ENCODE results near the gene PIK3AP1.

PIK3AP1 gene

DNA sequence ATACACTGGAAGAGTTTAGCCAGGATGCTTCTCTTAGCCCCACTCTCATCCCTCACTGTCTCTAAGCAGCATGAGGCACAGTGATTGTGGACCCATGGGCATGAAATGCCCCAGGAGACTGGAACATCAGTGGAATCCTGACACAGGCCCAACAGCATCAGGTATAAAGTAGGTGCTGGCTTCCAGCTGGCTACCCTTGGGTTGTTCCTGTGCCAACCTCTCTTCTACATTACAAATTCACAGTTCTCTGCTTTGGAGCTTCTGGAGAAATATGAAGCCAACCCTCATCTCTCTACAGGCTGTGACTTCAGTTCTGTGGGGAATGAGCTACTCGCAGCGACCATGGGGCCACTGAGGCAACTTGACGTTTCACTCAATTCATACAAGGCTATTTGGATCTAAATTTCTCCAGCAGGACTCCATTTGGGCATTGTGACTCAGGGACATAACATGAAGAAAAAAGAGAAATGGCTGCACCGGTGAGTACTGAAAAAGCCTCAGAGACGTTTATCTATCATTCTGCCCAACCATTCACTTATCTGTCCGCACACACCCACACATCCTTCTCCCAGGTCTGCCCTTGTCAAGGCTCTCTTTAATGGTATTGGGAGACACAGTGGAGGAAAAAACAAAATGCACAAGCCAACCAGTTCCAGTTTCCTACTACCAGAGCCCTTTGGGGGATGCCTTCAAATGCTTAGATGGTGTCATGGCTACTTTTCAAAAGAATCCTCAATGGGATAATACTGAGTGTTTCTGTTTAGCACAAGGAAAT lies 98.1 kb downstream of the PIK3AP1 start:
- H3K4me3 ChIP-seq (ENCODE audit: low read length) = no peak overlapping the region
- DNase-seq (ENCODE audit: low read depth) = no peak
- no peak for TF ChIP-seq CTCF (IDR thresholded peaks at IDR 0.05; ENCODE audit: insufficient read depth, low read depth, low read length, missing control alignments)

- TF ChIP-seq CTCF (IDR thresholded peaks at IDR 0.05; ENCODE audit: insufficient read depth, low read depth, low read length, missing control alignments) = no peak
- no peak overlapping the region for H3K4me3 ChIP-seq (ENCODE audit: low read length)
- DNase-seq (ENCODE audit: low read depth) = peak; percentile 13
Observed at GRCh38 chr10:96619796-96620773, 100.2 kb downstream of the PIK3AP1 start.

GRCh38 chr10:96619120-96619519 lies 101.2 kb downstream of the PIK3AP1 start:
- DNase-seq (ENCODE audit: low read depth) = no peak
- H3K4me3 ChIP-seq (ENCODE audit: low read length) = no peak overlapping the region
- TF ChIP-seq CTCF (IDR thresholded peaks at IDR 0.05; ENCODE audit: insufficient read depth, low read depth, low read length, missing control alignments) = no peak

DNA sequence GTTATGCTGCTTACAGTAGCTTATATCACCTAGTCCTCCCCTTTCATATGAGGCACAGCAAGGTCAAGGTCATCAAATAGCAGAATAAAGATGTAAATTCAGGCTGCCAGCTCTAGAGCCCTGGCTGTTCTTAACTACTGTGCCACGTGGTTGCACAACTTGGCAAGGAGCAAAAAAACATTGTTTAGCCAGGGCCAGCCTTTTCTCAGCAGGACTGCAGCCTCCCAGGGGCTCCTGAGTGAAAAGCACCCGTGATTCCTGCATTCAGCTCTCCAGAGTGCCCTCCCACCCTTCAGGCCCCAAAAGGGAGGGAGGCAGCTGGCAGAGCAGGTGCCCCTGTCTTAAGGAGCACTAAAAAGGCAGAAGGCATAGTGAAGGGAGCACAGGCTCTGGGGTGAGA lies 101.7 kb downstream of the PIK3AP1 start:
- no peak for DNase-seq (ENCODE audit: low read depth)
- no peak for TF ChIP-seq CTCF (IDR thresholded peaks at IDR 0.05; ENCODE audit: insufficient read depth, low read depth, low read length, missing control alignments)
- H3K4me3 ChIP-seq (ENCODE audit: low read length) = no peak overlapping the region

DNA sequence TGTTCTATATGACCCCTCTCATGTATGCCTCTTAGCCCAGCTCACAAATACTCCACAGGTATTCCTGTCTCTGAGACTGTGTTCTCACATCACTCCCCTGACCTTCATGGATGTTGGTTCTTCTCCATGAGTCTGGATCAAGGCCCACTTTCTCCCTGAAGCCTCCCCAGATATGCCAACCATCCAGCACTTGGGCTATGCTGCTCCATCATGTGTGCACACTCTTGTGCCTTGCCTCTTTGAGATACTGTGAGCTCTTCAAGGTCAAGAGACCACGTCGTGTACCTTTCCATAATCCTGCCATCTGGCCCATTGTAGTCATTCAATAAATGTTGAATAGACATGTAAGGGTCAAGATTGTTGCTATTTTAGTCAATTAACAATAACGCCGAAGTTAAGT lies 103.4 kb downstream of the PIK3AP1 start:
- TF ChIP-seq CTCF (IDR thresholded peaks at IDR 0.05; ENCODE audit: insufficient read depth, low read depth, low read length, missing control alignments) = no peak
- no peak overlapping the region for H3K4me3 ChIP-seq (ENCODE audit: low read length)
- no peak for DNase-seq (ENCODE audit: low read depth)

DNA sequence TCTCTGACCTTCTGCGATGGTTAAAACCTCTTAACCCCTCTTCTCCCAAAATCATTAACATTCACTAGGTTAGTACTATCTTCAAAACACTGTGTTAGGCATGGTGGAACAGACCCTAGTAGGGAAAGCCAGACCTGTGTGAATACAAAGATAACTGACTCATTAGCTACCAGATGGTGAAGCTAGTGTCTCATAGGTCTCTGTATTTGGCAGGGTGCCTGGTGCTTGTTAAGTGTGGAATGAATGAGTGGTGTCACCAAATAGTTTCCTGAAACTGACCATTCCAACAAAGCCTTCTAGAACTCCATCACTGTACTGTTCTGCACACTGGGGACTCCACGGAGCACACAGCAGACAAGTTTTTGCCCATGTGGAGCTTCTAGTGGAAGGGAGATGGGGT lies 105.8 kb downstream of the PIK3AP1 start:
- no peak for TF ChIP-seq CTCF (IDR thresholded peaks at IDR 0.05; ENCODE audit: insufficient read depth, low read depth, low read length, missing control alignments)
- H3K4me3 ChIP-seq (ENCODE audit: low read length) = no peak overlapping the region
- DNase-seq (ENCODE audit: low read depth) = peak; percentile 73
